ENCODE data around the gene PSENEN.

DNA sequence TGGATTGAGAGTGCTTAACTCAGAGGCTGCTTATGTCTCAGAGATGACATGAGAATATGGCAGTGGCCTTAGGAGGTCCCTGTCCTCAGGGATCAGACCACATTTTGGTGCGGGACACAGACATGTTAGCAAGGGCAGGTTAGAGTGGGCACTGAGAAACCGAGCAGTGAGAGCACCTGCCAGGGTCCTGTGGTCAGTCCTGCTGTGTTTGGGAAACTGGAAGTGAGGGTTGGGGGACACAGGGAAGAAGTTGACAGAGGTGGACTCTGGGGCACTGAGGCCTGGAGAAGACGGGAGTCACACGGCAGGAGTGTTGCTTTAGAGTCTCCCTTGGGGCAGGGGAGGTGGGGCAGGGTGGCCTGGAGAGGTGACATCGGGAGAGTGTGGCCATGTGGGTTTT is 10.6 kb upstream of the PSENEN start:
- TF ChIP-seq, protein P1, sequence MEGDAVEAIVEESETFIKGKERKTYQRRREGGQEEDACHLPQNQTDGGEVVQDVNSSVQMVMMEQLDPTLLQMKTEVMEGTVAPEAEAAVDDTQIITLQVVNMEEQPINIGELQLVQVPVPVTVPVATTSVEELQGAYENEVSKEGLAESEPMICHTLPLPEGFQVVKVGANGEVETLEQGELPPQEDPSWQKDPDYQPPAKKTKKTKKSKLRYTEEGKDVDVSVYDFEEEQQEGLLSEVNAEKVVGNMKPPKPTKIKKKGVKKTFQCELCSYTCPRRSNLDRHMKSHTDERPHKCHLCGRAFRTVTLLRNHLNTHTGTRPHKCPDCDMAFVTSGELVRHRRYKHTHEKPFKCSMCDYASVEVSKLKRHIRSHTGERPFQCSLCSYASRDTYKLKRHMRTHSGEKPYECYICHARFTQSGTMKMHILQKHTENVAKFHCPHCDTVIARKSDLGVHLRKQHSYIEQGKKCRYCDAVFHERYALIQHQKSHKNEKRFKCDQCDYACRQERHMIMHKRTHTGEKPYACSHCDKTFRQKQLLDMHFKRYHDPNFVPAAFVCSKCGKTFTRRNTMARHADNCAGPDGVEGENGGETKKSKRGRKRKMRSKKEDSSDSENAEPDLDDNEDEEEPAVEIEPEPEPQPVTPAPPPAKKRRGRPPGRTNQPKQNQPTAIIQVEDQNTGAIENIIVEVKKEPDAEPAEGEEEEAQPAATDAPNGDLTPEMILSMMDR (conservative IDR thresholded peaks at IDR 0.05) = no peak
- TF ChIP-seq EZH2 (IDR thresholded peaks at IDR 0.05; ENCODE audit: low read depth) = no peak

All from PC-9 (cell line).